Suprapubic skin (tissue), 4 donors: ENCODE data around the gene POLE4.

ENCODE experiments used
- CTCF ChIP-seq, 2 donors: fragments of 200-600 bp in 1 of 2; fragments of 450-650 bp in 1 of 2; sonication (generic) in 1 of 2; IDR thresholded peaks; one replicate each; pipeline ENCODE4 v1.5.1; 2016 to 2019; ENCODE audit warnings: antibody characterized with exemption in 2 of 2, mild to moderate bottlenecking in 1 of 2, moderate library complexity in 1 of 2
- EP300 ChIP-seq: sonication (generic); formaldehyde crosslinking; IDR thresholded peaks from one replicate; pipeline ENCODE4 v1.6.1; 2017; ENCODE audit warnings: antibody characterized with exemption
- POLR2A ChIP-seq, 2 donors: fragments of 450-650 bp; IDR thresholded peaks; one replicate each; pipeline ENCODE4 v1.6.1; 2017; ENCODE audit warnings: antibody characterized with exemption in 2 of 2, mild to moderate bottlenecking in 2 of 2, moderate library complexity in 2 of 2
- POLR2AphosphoS5 ChIP-seq, 3 donors: sonication (generic); formaldehyde crosslinking; IDR thresholded peaks; one replicate each; pipeline ENCODE4 v1.6.1; 2017; ENCODE audit warnings: antibody characterized with exemption in 3 of 3

- TF ChIP-seq EP300 (no peak), CTCF (IDR thresholded peaks at IDR 0.05) (no peak), POLR2AphosphoS5 (IDR thresholded peaks at IDR 0.05) (no peak), POLR2A (IDR thresholded peaks at IDR 0.05) (no peak)
These were observed 7.2 kb upstream of the POLE4 start for GRCh38 chr2:74951211-74951754.
